K562 (cell line): ENCODE data around the gene SPIN2A. TPM values are rescaled to one million over a fixed set of nuclear protein-coding genes. Genes with fewer than 3 reads are reported as not detected.
A peak's percentile ranks its signal among the peaks of the same experiment; 100 is the strongest.
"Not testable (repeated sequence)": the region's sequence is repeated elsewhere in the genome, so short reads cannot be mapped to it uniquely, and the experiment has no call there.

Experiments used
- ATAC-seq: fragments of 200-7000 bp; cut with Tn5 transposase; 3 replicates; pipeline ENCODE4 v1.9.1; 2020; ENCODE audit warnings: moderate library complexity
- Bru-seq: library from RNA; stranded (reverse); fragments of 400-500 nt; gene quantifications from one replicate; lab custom pipeline; 2021; lab: Mats Ljungman, UMichigan
- BruChase-seq, 2 experiments: library from RNA; stranded (reverse); fragments of 400-500 nt; gene quantifications; one replicate each; lab custom pipeline; 2021; lab: Mats Ljungman, UMichigan
- BruUV-seq: library from RNA; stranded (reverse); fragments of 400-500 nt; replicated peaks from 2 replicates; lab custom pipeline; 2021; lab: Mats Ljungman, UMichigan
- CTCF ChIA-PET: fragments of 300-600 bp; formaldehyde crosslinking; extraction: SDS; loops from one replicate; lab custom pipeline; 2021; ENCODE audit warnings: low intra/inter-chr PET ratio; lab: Yijun Ruan, JAX
- POLR2A ChIA-PET: fragments of 300-600, 350-650 bp; sonication (Branson Sonifier 250); formaldehyde crosslinking; extraction: SDS; loops from one replicate; lab custom pipeline; 2021; ENCODE audit warnings: antibody characterized with exemption, inconsistent platforms; lab: Yijun Ruan, JAX
- DNase-seq, 4 experiments: peaks; one replicate each; pipeline versions ENCODE4 v3.0.0 to v3.0.0-alpha.2; 2011 to 2018; ENCODE audit warnings: low spot score in 3 of 4, mixed read lengths in 3 of 4; ENCODE audit errors: extremely low read depth in 1 of 4
- FAIRE-seq: peaks from 2 replicates; lab custom pipeline; 2011; peaks lifted over from hg19 to GRCh38; lab: Jason Lieb, UNC
- H2AFZ ChIP-seq: 2 replicates; pipeline ENCODE4 v1.6.0; 2011; ENCODE audit warnings: low read depth, low read length, control low read depth, inconsistent platforms
- H3K27ac ChIP-seq: fragments of 200-600 bp; 3 replicates; pipeline ENCODE4 v1.8.0; 2011; ENCODE audit warnings: low read depth, mild to moderate bottlenecking, control low read depth, inconsistent platforms, low read length, moderate library complexity, mixed read lengths; ENCODE audit errors: extremely low read depth
- H3K27me3 ChIP-seq, 2 experiments: fragments of 300-600 bp in 1 of 2; 2 replicates in 1 of 2; 3 replicates in 1 of 2; pipeline versions ENCODE4 v1.6.0 to v1.8.0; 2011; ENCODE audit warnings: inconsistent platforms in 2 of 2, low read length in 2 of 2, mild to moderate bottlenecking in 1 of 2, mixed read lengths in 1 of 2, moderate library complexity in 1 of 2; ENCODE audit not compliant: control insufficient read depth in 2 of 2, insufficient read depth in 2 of 2
- H3K36me3 ChIP-seq: fragments of 300-600 bp; 3 replicates; pipeline ENCODE4 v1.8.0; 2011; ENCODE audit warnings: mild to moderate bottlenecking, low read length, inconsistent platforms; ENCODE audit not compliant: control insufficient read depth, insufficient read depth
- H3K4me1 ChIP-seq, 2 experiments: fragments of 200-600 bp in 1 of 2; replicated peaks in 1 of 2; 2 replicates in 1 of 2; 3 replicates in 1 of 2; pipeline versions ENCODE4 v1.5.1 to v1.8.0; 2011; ENCODE audit warnings: inconsistent platforms in 2 of 2, low read length in 2 of 2, mild to moderate bottlenecking in 1 of 2, mixed read lengths in 1 of 2, moderate library complexity in 1 of 2; ENCODE audit not compliant: control insufficient read depth in 2 of 2, insufficient read depth in 2 of 2
- H3K4me2 ChIP-seq: 2 replicates; pipeline ENCODE4 v1.6.1; 2011; ENCODE audit warnings: low read length, control low read depth, inconsistent platforms, mixed read lengths; ENCODE audit not compliant: insufficient read depth
- H3K4me3 ChIP-seq: fragments of 200-600 bp; sonication (generic), shearing (Covaris generic); 2 replicates; pipeline ENCODE4 v1.5.1; 2016; ENCODE audit warnings: control low read depth, inconsistent platforms
- H3K79me2 ChIP-seq: fragments of 200-600 bp; 3 replicates; pipeline ENCODE4 v1.8.0; 2011; ENCODE audit warnings: low read length, inconsistent platforms; ENCODE audit not compliant: control insufficient read depth, insufficient read depth
- H3K9ac ChIP-seq, 2 experiments: 2 replicates each; pipeline versions ENCODE4 v1.6.0 to v1.6.1; 2011; ENCODE audit warnings: low read depth in 2 of 2, low read length in 2 of 2, control low read depth in 1 of 2, inconsistent platforms in 1 of 2, mild to moderate bottlenecking in 1 of 2, mixed read lengths in 1 of 2; ENCODE audit not compliant: insufficient read depth in 1 of 2
- H3K9me1 ChIP-seq: one replicate; pipeline ENCODE4 v1.6.0; 2011; ENCODE audit warnings: inconsistent platforms, mild to moderate bottlenecking, low read length, moderate library complexity; ENCODE audit not compliant: control insufficient read depth, insufficient read depth
- H3K9me3 ChIP-seq: replicated peaks from 2 replicates; pipeline ENCODE4 v1.5.1; 2011; ENCODE audit warnings: low read depth, low read length, inconsistent platforms; ENCODE audit not compliant: control insufficient read depth, insufficient read depth
- H4K20me1 ChIP-seq: replicated peaks from 2 replicates; pipeline ENCODE4 v1.6.1; 2011; ENCODE audit warnings: low read length, inconsistent platforms, mixed read lengths; ENCODE audit not compliant: control insufficient read depth, insufficient read depth
- ZBTB33 ChIP-seq: sonication (generic); formaldehyde crosslinking; IDR thresholded peaks from 2 replicates; pipeline ENCODE4 v1.8.1; 2023; ENCODE audit warnings: mild to moderate bottlenecking, missing genetic modification reagents
- WGBS: fragments of 100-300 bp; shearing (Covaris generic); methylation state at CpG from one replicate; pipeline ENCODE4 v1.1.6; 2016; ENCODE audit warnings: low coverage, mixed read lengths; ENCODE audit not compliant: insufficient coverage; ENCODE audit errors: missing lambda C conversion rate; 5-methylcytosine and 5-hydroxymethylcytosine counted together
- in situ Hi-C: fragments of 300-500 bp; cut with MboI; formaldehyde crosslinking; loops from 4 replicates; pipeline ENCODE4 v1.15.0; 2018; ENCODE audit warnings: inconsistent platforms, mixed read lengths
- intact Hi-C: fragments of 100-400 bp; cut with micrococcal nuclease; formaldehyde crosslinking; loops from 2 replicates; pipeline ENCODE4 v1.14.2; 2022
- long read RNA-seq, 3 experiments: library from polyadenylated mRNA in 2 of 3; library from RNA in 1 of 3; unstranded in 2 of 3; stranded (forward) in 1 of 3; transcript quantifications; one replicate each; pipeline ENCODE4 v2.0.0, GENCODE V29; 2019 to 2022
- polyA minus RNA-seq, 3 experiments: library from RNA; depleted of rRNA, polyadenylated mRNA; stranded (reverse); fragments of >200 nt; gene quantifications; 2 replicates each; pipeline ENCODE4 v1.2.3, GENCODE V29; 2011
- polyA plus RNA-seq, 8 experiments: library from polyadenylated mRNA; depleted of rRNA in 4 of 8; stranded (reverse) in 5 of 8; unstranded in 3 of 8; fragments of >200 nt; fragmentation: Nextera tagmentation in 2 of 8; fragmentation: Illumina TruSeq in 1 of 8; extraction: Ambion mirVana in 2 of 8; extraction: Trizol in 1 of 8; gene quantifications; 2 replicates each; pipeline versions ENCODE4 v1.2.1 to v1.2.3, GENCODE V29; 2011 to 2014; ENCODE audit warnings: inconsistent platforms in 1 of 8, missing spikeins in 1 of 8
- total RNA-seq, 7 experiments: library from RNA; depleted of rRNA in 6 of 7; stranded (reverse); fragments of >200 nt in 6 of 7; fragmentation: Illumina TruSeq in 2 of 7; extraction: Trizol in 2 of 7; gene quantifications; 2 replicates each; pipeline versions ENCODE4 v1.2.1 to v1.2.3, GENCODE V29; 2011 to 2021; ENCODE audit warnings: low replicate concordance in 1 of 7

Gene SPIN2A
- 3.3 and 5.0 TPM in 2 replicates for total RNA-seq (2011; cell fraction: chromatin; rRNA removed; ENCODE audit: low replicate concordance)
- total RNA-seq (2011; cell fraction: nucleolus; rRNA removed), result 3.2 and 4.0 TPM in 2 replicates
- 2.7 and 4.5 TPM in 2 replicates for total RNA-seq (2011; cell fraction: nucleoplasm; rRNA removed)
- total RNA-seq (2014; rRNA removed), result 0.14 and 0.41 TPM in 2 replicates
- 0.32 and 0.40 TPM in 2 replicates for total RNA-seq (2014; rRNA removed; fragmentation: Illumina TruSeq; extraction: Trizol)
- total RNA-seq (2015; rRNA removed; fragmentation: Illumina TruSeq; extraction: Trizol), result 0.58 and 0.60 TPM in 2 replicates
- 0.60 and 0.65 TPM in 2 replicates for total RNA-seq (2021)
- polyA plus RNA-seq (2011; rRNA removed), result 0.77 and 1.1 TPM in 2 replicates
- polyA plus RNA-seq (2011; cell fraction: cytosol; rRNA removed), result 0.36 and 0.69 TPM in 2 replicates
- polyA plus RNA-seq (2011; cell fraction: nucleus; rRNA removed), result 6.5 and 9.4 TPM in 2 replicates
- 0.59 and 0.76 TPM in 2 replicates for polyA plus RNA-seq (2012)
- polyA plus RNA-seq (2014; fragmentation: Illumina TruSeq; extraction: Trizol), result 0.58 and 0.65 TPM in 2 replicates
- under 1 TPM; 0.03 to 0.04 TPM for polyA plus RNA-seq (2014; fragmentation: Nextera tagmentation; extraction: Ambion mirVana)
- polyA plus RNA-seq (2014; rRNA removed), result 0.78 and 1.6 TPM in 2 replicates
- polyA minus RNA-seq (2011; rRNA and poly(A)+ RNA removed), result 0.60 and 0.98 TPM in 2 replicates
- polyA minus RNA-seq (2011; cell fraction: cytosol; rRNA and poly(A)+ RNA removed), result not detected in 2 replicates
- 3.1 and 3.6 TPM in 2 replicates for polyA minus RNA-seq (2011; cell fraction: nucleus; rRNA and poly(A)+ RNA removed)
- percentile 29 among the genes with signal in this experiment for Bru-seq, nascent RNA
- BruChase-seq, experiment 1, labeled RNA remaining after a 2-hour chase, result not detected
- BruChase-seq, experiment 2, labeled RNA remaining after a 6-hour chase, result percentile 30 among the genes with signal in this experiment
- long read RNA-seq, experiment 1, result 0 reads
- long read RNA-seq, experiment 2, result 0 reads
- long read RNA-seq, experiment 3, result 0 reads

- H3K36me3 ChIP-seq, H2AFZ ChIP-seq, POLR2A ChIA-PET, H4K20me1 ChIP-seq, H3K9me1 ChIP-seq, FAIRE-seq, H3K9me3 ChIP-seq, H3K27ac ChIP-seq, H3K9ac ChIP-seq, in situ Hi-C loops, BruUV-seq, H3K27me3 ChIP-seq, H3K4me3 ChIP-seq, H3K4me2 ChIP-seq, DNase-seq, H3K79me2 ChIP-seq, intact Hi-C loops, CTCF ChIA-PET, H3K4me1 ChIP-seq: not testable (repeated sequence)
- ATAC-seq, result peak; percentile 18; the same call in 1 of the 3 replicates
- WGBS, result 34% methylated on average over 6 of the region's 27 CpGs
- TF ChIP-seq ZBTB33 (CRISPR knock-in tag), result peak; percentile 40; the same call in 1 of the 2 replicates
Measured at GRCh38 chrX:57137073-57137472, at the start of gene SPIN2A. SPIN2A (minus strand) TSS chrX:57137397; CDS start chrX:57136597, 800 bp downstream.
